Testis (tissue), 2 donors: ENCODE data around the gene SPATS2L.

ENCODE experiments used
- POLR2A ChIP-seq: fragments of 450-650 bp; IDR thresholded peaks from one replicate; pipeline ENCODE4 v1.6.1; 2017; ENCODE audit warnings: antibody characterized with exemption, mild to moderate bottlenecking, moderate library complexity
- TF ChIP-seq, protein P1 (sequence below), 3 experiments: fragments of 450-650 bp in 2 of 3; fragments of 200-600 bp in 1 of 3; sonication (generic) in 1 of 3; IDR thresholded peaks; one replicate each; pipeline ENCODE4 v1.5.1; 2016 to 2019; ENCODE audit warnings: antibody characterized with exemption in 3 of 3, mild to moderate bottlenecking in 2 of 3, moderate library complexity in 1 of 3

DNA sequence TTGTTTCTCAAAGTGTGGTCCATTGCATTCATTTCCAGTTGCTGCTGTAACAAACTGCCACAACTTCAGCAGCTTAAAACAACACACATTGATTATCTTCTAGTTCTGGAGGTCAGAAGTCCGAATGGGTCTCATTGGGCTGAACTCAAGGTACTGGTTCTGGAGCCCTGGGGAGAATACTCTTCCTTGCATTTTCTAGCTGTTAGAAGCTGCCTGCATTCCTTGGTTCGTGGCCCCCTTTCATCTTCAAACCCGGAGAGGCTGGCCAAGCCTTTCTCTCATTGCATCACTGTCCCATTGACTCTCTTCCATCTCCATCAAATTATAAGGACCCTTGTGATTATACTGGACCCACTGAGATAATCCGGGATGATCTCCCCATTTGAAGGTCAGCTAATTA lies 98.1 kb downstream of the SPATS2L start:
- no peak for TF ChIP-seq POLR2A
- TF ChIP-seq, protein P1, sequence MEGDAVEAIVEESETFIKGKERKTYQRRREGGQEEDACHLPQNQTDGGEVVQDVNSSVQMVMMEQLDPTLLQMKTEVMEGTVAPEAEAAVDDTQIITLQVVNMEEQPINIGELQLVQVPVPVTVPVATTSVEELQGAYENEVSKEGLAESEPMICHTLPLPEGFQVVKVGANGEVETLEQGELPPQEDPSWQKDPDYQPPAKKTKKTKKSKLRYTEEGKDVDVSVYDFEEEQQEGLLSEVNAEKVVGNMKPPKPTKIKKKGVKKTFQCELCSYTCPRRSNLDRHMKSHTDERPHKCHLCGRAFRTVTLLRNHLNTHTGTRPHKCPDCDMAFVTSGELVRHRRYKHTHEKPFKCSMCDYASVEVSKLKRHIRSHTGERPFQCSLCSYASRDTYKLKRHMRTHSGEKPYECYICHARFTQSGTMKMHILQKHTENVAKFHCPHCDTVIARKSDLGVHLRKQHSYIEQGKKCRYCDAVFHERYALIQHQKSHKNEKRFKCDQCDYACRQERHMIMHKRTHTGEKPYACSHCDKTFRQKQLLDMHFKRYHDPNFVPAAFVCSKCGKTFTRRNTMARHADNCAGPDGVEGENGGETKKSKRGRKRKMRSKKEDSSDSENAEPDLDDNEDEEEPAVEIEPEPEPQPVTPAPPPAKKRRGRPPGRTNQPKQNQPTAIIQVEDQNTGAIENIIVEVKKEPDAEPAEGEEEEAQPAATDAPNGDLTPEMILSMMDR (IDR thresholded peaks at IDR 0.05), result no peak
